Stimulated activated CD4-positive, alpha-beta T cell treated with anti-CD3 and anti-CD28 coated beads, Interleukin-4, amount 100 ng/mL, for 24 hours (primary cell): Measurements from ENCODE around the gene PTPRM.

Source experiments
- DNase-seq: peaks from one replicate; pipeline ENCODE4 v3.0.0-alpha.2; 2020

The PTPRM gene

GRCh38 chr18:7760967-7761948, 194.1 kb downstream of the PTPRM start:
- DNase-seq: no peak

- no peak for DNase-seq
Measured at GRCh38 chr18:7764405-7764804, 197.3 kb downstream of the PTPRM start.

GRCh38 chr18:7766346-7766745, 199.2 kb downstream of the PTPRM start:
- no peak for DNase-seq

- DNase-seq: no peak
Measured at GRCh38 chr18:7766817-7767216, 199.7 kb downstream of the PTPRM start.

- no peak for DNase-seq
Measured at GRCh38 chr18:7770908-7771307, 203.8 kb downstream of the PTPRM start.

GRCh38 chr18:7772510-7772888, 205.4 kb downstream of the PTPRM start:
- DNase-seq: no peak

GRCh38 chr18:7772951-7773350, 205.8 kb downstream of the PTPRM start:
- DNase-seq: no peak

- DNase-seq: no peak
Measured at GRCh38 chr18:7775128-7775527, 208.0 kb downstream of the PTPRM start.

- DNase-seq: no peak
Measured at GRCh38 chr18:7775843-7776242, 208.7 kb downstream of the PTPRM start.

- DNase-seq: no peak
Measured at GRCh38 chr18:7778181-7778580, 211.1 kb downstream of the PTPRM start.

GRCh38 chr18:7779211-7779610, 212.1 kb downstream of the PTPRM start:
- DNase-seq: no peak

- DNase-seq: no peak
Measured at GRCh38 chr18:7784171-7784570, 217.1 kb downstream of the PTPRM start.

- no peak for DNase-seq
Measured at GRCh38 chr18:7786569-7786968, 219.5 kb downstream of the PTPRM start.

- DNase-seq: no peak
Measured at GRCh38 chr18:7787339-7787738, 220.2 kb downstream of the PTPRM start.

GRCh38 chr18:7789856-7790552, 222.9 kb downstream of the PTPRM start:
- DNase-seq: no peak

GRCh38 chr18:7793100-7793499, 226.0 kb downstream of the PTPRM start:
- DNase-seq: no peak

- DNase-seq: no peak
Measured at GRCh38 chr18:7803956-7804469, 236.9 kb downstream of the PTPRM start.

- DNase-seq: no peak
Measured at GRCh38 chr18:7805096-7805495, 238.0 kb downstream of the PTPRM start.

GRCh38 chr18:7805880-7806279, 238.8 kb downstream of the PTPRM start:
- DNase-seq: no peak

- no peak for DNase-seq
Measured at GRCh38 chr18:7807936-7808453, 240.9 kb downstream of the PTPRM start.

GRCh38 chr18:7808992-7809391, 241.9 kb downstream of the PTPRM start:
- DNase-seq: no peak

- DNase-seq: no peak
Measured at GRCh38 chr18:7809455-7809854, 242.3 kb downstream of the PTPRM start.

- DNase-seq: no peak
Measured at GRCh38 chr18:7809978-7810377, 242.9 kb downstream of the PTPRM start.
